HEK293T (cell line): Measurements from ENCODE around the gene CTBP1.

ENCODE experiments used
- CTCF ChIA-PET: fragments of 350-600 bp; formaldehyde crosslinking; extraction: SDS; loops from one replicate; lab custom pipeline; 2021; ENCODE audit warnings: antibody characterized with exemption, inconsistent platforms; lab: Yijun Ruan, JAX
- POLR2A ChIA-PET: fragments of 350-600 bp; formaldehyde crosslinking; extraction: SDS; loops from one replicate; lab custom pipeline; 2020; ENCODE audit warnings: antibody characterized with exemption, inconsistent platforms; lab: Yijun Ruan, JAX
- DNase-seq: peaks from one replicate; pipeline ENCODE4 v3.0.0; 2012; ENCODE audit warnings: mixed read lengths; ENCODE audit errors: extremely low spot score
- ARNT ChIP-seq: fragments of 450-650 bp; IDR thresholded peaks from 2 replicates; pipeline ENCODE4 v1.6.1; 2017; ENCODE audit warnings: mild to moderate bottlenecking
- BHLHE40 ChIP-seq: fragments of 450-650 bp; IDR thresholded peaks from 2 replicates; pipeline ENCODE4 v1.6.1; 2016; ENCODE audit warnings: mild to moderate bottlenecking, moderate library complexity, borderline replicate concordance
- CTBP1 ChIP-seq: fragments of 450-650 bp; IDR thresholded peaks from 2 replicates; pipeline ENCODE4 v1.6.1; 2016; ENCODE audit warnings: borderline replicate concordance
- ELF4 ChIP-seq: fragments of 450-650 bp; IDR thresholded peaks from 2 replicates; pipeline ENCODE4 v1.6.1; 2017; ENCODE audit warnings: antibody characterized with exemption
- FOXA1 ChIP-seq: fragments of 450-650 bp; IDR thresholded peaks from 2 replicates; pipeline ENCODE4 v1.6.1; 2016; ENCODE audit warnings: mild to moderate bottlenecking
- FOXK2 ChIP-seq: fragments of 450-650 bp; IDR thresholded peaks from 2 replicates; pipeline ENCODE4 v1.6.1; 2016; ENCODE audit warnings: mild to moderate bottlenecking
- FOXM1 ChIP-seq: fragments of 450-650 bp; IDR thresholded peaks from 2 replicates; pipeline ENCODE4 v1.6.1; 2017; ENCODE audit warnings: mild to moderate bottlenecking, borderline replicate concordance
- HDGF ChIP-seq: fragments of 450-650 bp; IDR thresholded peaks from 2 replicates; pipeline ENCODE4 v1.6.1; 2017; ENCODE audit warnings: antibody characterized with exemption, borderline replicate concordance
- L3MBTL2 ChIP-seq: fragments of 450-650 bp; conservative IDR thresholded peaks from 2 replicates; pipeline ENCODE4 v1.6.1; 2016; ENCODE audit warnings: mild to moderate bottlenecking
- LEF1 ChIP-seq: fragments of 450-650 bp; IDR thresholded peaks from 2 replicates; pipeline ENCODE4 v1.6.1; 2017; ENCODE audit warnings: mild to moderate bottlenecking, borderline replicate concordance
- NFRKB ChIP-seq: fragments of 450-650 bp; IDR thresholded peaks from 2 replicates; pipeline ENCODE4 v1.6.1; 2016; ENCODE audit warnings: mild to moderate bottlenecking, moderate library complexity
- PKNOX1 ChIP-seq: fragments of 450-650 bp; IDR thresholded peaks from 2 replicates; pipeline ENCODE4 v1.6.1; 2016
- SP1 ChIP-seq: fragments of 450-650 bp; IDR thresholded peaks from 2 replicates; pipeline ENCODE4 v1.6.1; 2017
- SUZ12 ChIP-seq: fragments of 450-650 bp; IDR thresholded peaks from 2 replicates; pipeline ENCODE4 v1.6.1; 2016; ENCODE audit warnings: mild to moderate bottlenecking
- TARDBP ChIP-seq: fragments of 450-650 bp; IDR thresholded peaks from 2 replicates; pipeline ENCODE4 v1.6.1; 2016
- ZNF384 ChIP-seq: fragments of 450-650 bp; IDR thresholded peaks from 2 replicates; pipeline ENCODE4 v1.6.1; 2016

CTBP1 gene

GRCh38 chr4:1223841-1224809 is 24.8 kb downstream of the CTBP1 start:
- TF ChIP-seq ELF4 (no peak), ZNF384 (no peak), NFRKB (no peak)
- DNase-seq = no peak
- POLR2A ChIA-PET = no interaction called here
- CTCF ChIA-PET = no interaction called here

GRCh38 chr4:1222938-1223690 is 25.8 kb downstream of the CTBP1 start:
- no peak for DNase-seq
- POLR2A ChIA-PET = no interaction called here
- no peak for TF ChIP-seq FOXA1
- no peak for TF ChIP-seq ELF4
- CTCF ChIA-PET = no interaction called here

GRCh38 chr4:1222036-1222789 is 26.7 kb downstream of the CTBP1 start:
- POLR2A ChIA-PET = no interaction called here
- CTCF ChIA-PET = no interaction called here
- DNase-seq = no peak
- TF ChIP-seq ARNT (no peak), HDGF (no peak), FOXK2 (no peak), ELF4 (no peak), NFRKB (no peak), FOXM1 (no peak), CTBP1 (no peak), BHLHE40 (no peak), ZNF384 (no peak), SUZ12 (no peak), LEF1 (no peak), FOXA1 (no peak), L3MBTL2 (no peak), TARDBP (no peak), PKNOX1 (no peak), SP1 (no peak)

GRCh38 chr4:1221155-1221870 is 27.6 kb downstream of the CTBP1 start:
- ChIA-PET POLR2A (no interaction called here), CTCF (no interaction called here)
- TF ChIP-seq LEF1 (no peak), ZNF384 (no peak), FOXK2 (no peak)
- DNase-seq = no peak

GRCh38 chr4:1220566-1220965 is 28.4 kb downstream of the CTBP1 start:
- no peak for DNase-seq
- POLR2A ChIA-PET = no interaction called here
- no peak for TF ChIP-seq FOXK2
- CTCF ChIA-PET = no interaction called here

GRCh38 chr4:1219566-1219950 is 29.4 kb downstream of the CTBP1 start:
- DNase-seq = no peak
- CTCF ChIA-PET = no interaction called here
- TF ChIP-seq ELF4 (no peak), SP1 (no peak), FOXK2 (no peak), NFRKB (no peak), LEF1 (no peak), ARNT (no peak), SUZ12 (no peak)
- POLR2A ChIA-PET = no interaction called here

- TF ChIP-seq SUZ12 = no peak
- TF ChIP-seq CTBP1 = no peak
- no peak for TF ChIP-seq ARNT
- no peak for TF ChIP-seq PKNOX1
- TF ChIP-seq TARDBP = no peak
- TF ChIP-seq ELF4 = no peak
- TF ChIP-seq NFRKB = no peak
- no peak for TF ChIP-seq FOXA1
- TF ChIP-seq HDGF = no peak
- TF ChIP-seq SP1 = no peak
- TF ChIP-seq FOXM1 = no peak
- TF ChIP-seq BHLHE40 = no peak
- no peak for TF ChIP-seq LEF1
- no peak for TF ChIP-seq L3MBTL2
- TF ChIP-seq ZNF384 = no peak
- no peak for TF ChIP-seq FOXK2
- DNase-seq = no peak
- POLR2A ChIA-PET = no interaction called here
- CTCF ChIA-PET = no interaction called here
Measured at GRCh38 chr4:1218634-1219565, 30.0 kb downstream of the CTBP1 start.
